ENCODE data around the gene MKRN1.
"Not testable (repeated sequence)": the region's sequence is repeated elsewhere in the genome, so short reads cannot be mapped to it uniquely, and the experiment has no call there.

MKRN1 gene

DNA sequence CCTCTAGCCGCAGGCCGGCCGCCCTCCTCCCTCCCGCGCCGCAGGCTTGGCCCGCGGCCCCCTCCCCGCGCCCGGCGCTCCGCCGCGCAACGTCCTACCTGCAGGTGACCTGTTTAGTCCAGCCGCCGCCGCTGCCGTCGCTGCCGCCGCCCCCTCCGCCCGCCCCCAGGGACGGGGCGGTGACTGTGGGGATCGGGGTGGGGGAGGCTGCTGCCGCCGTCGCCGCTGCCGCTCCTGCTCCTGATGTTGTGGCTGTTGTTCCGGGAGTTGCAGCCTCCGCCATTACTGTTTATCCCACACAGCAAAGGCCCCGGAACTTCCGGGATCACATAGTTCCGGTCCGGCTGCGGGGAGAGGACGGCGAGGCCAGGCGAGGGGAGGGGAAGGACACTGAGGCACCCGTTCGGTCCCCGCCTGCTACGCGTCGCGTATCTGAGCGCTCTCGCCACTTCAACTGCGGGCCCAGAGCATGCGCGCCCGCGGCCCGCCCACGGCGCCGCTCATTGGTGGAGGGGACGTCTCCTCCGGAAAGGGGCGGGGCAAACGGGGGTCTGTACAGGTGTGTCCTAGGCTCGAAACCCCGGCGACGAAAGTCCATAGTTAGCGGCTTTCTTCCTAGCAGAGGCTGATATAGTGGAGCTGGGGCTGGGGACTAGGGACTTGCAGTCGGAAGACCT is at the start of gene MKRN1:
Gene MKRN1, minus strand, starts transcription at position 444 of the 677 bp plus-strand sequence. Its CDS starts 161 bp downstream, at position 283.
- in situ Hi-C loops (cut with HindIII; ENCODE audit: low sequenced_read_pairs): no loop called here

- in situ Hi-C loops (cut with HindIII; ENCODE audit: low sequenced_read_pairs): no loop called here
Measured at GRCh38 chr7:140526787-140527664, 47.7 kb upstream of the MKRN1 start.

- in situ Hi-C loops (cut with HindIII; ENCODE audit: low sequenced_read_pairs): no loop called here
Measured at GRCh38 chr7:140526214-140526613, 46.9 kb upstream of the MKRN1 start.

- in situ Hi-C loops (cut with HindIII; ENCODE audit: low sequenced_read_pairs): no loop called here
Measured at GRCh38 chr7:140525743-140526142, 46.4 kb upstream of the MKRN1 start.

- in situ Hi-C loops (cut with HindIII; ENCODE audit: low sequenced_read_pairs): loop anchor here (25.0 kb wide), 1 partner anchor 116 kb away; the partner anchor contains the start of gene DENND2A
Measured at GRCh38 chr7:140521421-140521820, 42.1 kb upstream of the MKRN1 start.

DNA sequence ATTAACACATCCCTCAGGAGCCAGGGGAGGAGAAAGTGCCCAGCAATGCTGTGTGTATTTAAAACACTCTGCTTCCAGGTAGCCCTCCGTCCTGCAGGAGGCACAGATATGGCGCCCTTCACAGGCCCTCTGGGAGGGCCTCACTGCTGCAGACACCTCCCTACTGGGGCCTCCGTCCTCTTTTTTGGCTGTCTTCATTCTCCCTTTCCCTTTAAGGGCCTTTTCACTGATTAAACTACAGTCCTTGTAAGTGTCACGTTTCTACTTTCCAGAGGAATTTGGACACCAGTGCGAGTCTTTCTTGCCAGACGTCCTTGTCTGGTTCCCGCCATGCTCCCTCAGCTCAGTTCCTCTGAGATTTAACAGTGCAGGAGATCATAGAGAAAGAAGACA is 39.7 kb upstream of the MKRN1 start:
- in situ Hi-C loops (cut with HindIII; ENCODE audit: low sequenced_read_pairs): loop anchor here (25.0 kb wide), 1 partner anchor 118 kb away; the partner anchor contains the start of gene DENND2A

DNA sequence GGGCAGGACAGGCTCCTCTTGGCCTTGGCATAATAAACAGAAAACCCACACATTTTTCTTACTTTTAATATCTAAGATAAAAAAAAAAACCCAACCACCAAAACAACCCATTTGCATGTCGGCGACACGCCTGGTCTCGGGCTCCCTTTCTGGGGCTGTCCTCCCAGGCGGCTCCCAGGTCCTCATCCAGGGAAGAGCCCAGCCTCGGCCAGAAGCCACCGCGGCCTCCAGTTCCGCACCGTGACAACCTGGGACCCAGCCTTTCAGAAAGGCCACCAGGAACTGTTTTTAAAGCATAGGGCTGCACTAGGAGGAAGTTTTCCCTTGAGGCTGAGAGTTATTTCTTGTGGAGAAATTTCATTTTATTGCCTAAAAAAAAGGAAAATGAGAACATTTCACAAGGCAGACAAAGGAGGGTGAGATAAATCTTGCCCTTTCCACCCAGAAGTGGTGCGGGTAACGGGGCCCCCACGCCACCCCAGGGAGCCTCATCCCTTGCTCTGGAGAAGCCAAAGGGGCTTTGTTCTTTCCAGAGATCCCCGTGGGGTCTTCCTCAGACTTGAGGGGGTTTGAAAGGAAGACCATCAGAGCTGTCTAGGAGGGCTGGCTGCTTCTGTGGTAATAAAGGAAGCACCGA is 39.2 kb upstream of the MKRN1 start:
- in situ Hi-C loops (cut with HindIII; ENCODE audit: low sequenced_read_pairs): loop anchor here (25.0 kb wide), 1 partner anchor 119 kb away; the partner anchor contains the start of gene DENND2A

DNA sequence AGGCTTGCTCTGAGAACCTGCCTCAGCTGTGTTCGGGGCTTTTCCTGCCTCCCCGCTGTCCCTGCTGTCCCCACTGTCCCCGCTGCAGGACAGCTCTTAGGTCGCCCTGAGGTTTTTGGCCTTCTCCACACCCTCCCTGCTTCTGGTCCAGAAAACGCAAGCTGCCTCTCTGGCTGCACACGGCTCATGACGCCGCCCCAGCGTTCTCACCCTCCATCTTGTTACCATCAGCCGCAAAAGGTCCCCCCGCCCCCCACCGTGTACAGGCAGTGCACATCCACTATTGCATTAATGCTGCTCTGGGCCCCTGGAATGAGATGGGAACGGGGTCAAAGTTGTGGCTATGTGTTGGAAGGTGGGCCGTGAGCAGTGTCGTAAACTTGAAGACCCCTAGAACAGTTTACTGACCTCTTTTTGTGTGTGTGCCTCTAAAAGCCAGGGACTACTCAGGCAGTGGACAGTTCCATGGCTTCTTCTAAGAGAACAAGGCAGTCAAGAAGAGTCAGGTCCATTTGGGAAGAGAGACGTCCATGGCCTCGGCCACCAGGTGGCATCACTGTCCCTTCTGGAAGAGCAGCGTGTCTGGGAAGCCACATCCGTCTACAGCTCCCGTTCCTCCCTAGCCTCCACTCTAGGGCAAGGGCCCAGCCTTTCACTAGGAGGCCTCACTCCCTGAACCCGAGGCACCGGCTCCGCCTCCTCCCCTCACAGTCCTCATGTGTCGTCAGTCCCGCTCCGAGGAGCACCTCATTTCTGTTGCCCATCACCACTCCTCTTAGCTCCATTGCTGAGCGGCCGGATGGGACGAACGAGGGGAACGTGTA is 38.5 kb upstream of the MKRN1 start:
- in situ Hi-C loops (cut with HindIII; ENCODE audit: low sequenced_read_pairs): loop anchor here (25.0 kb wide), 1 partner anchor 120 kb away; the partner anchor contains the start of gene DENND2A

- in situ Hi-C loops (cut with HindIII; ENCODE audit: low sequenced_read_pairs): loop anchor here (25.0 kb wide), 1 partner anchor 125 kb away; the partner anchor contains the start of gene DENND2A
Measured at GRCh38 chr7:140512317-140513000, 33.2 kb upstream of the MKRN1 start.

DNA sequence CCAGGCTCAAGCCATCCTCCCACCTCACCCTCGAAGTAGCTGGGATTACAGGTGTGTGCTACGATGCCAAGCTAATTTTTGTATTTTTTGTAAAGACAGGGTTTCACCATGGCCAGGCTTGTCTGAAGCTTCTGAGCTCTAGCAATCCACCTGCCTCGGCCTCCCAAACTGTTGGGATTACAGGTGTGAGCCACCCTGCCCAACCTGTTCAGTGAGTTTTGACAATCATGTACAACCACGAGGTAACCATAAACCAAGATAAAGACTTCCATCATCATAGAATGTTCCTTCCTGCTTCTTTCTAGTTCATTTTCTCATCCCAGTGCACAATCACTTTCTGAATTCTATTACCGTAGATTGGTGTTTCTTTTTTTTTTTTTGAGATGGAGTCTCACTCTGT is 30.5 kb upstream of the MKRN1 start:
- in situ Hi-C loops (cut with HindIII; ENCODE audit: low sequenced_read_pairs): loop anchor here (25.0 kb wide), 1 partner anchor 128 kb away; the partner anchor contains the start of gene DENND2A

DNA sequence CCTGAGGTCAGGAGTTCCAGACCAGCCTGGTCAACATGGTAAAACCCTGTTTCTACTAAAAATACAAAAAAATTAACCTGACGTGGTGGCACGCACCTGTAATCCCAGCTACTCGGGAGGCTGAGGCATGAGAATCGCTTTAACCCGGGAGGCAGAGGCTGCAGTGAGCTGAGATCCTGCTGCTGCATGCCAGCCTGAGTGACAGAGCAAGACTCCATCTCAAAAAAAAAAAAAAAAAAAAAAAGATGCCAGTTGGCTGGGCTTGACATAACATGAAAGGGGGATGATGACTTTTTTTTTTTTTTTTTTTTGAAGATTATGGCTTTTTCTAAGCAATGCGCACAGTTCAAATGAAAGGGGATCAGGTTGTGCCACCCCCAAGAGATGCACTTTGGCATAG is 28.3 kb upstream of the MKRN1 start:
- in situ Hi-C loops (cut with HindIII; ENCODE audit: low sequenced_read_pairs): loop anchor here (25.0 kb wide), 1 partner anchor 130 kb away; the partner anchor contains the start of gene DENND2A

DNA sequence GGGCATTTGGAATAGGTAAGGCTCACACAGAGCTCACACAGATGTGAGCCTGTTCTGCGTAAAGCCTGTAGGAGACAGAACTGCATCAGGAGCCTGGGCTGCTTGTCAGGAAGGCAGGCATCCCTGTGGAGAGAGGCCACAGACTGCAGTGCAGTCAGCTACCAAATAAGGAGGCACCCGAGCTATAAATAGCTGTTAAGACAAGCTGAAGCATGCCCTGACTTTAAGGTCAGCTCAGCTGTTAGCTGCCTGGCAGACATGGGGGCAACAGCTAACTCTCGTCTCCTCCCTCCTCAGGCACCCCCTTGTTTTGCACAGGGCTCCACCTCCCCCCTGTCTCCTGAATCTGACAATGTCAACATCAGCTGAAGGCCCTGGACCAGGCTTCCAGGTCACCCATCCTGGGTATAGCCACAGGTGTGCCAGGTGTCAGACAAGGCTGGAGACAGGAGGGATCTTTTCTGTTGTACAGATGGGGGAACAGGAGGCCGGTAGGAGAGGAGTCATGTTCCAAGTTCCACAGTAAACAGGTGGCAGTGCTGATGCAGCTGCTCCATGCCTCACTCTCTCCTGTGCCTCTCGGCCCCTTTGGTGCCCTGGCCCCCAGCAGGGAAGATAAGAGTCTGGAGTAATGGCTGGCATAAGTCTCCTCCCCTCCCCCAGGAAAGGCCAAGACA is 27.6 kb upstream of the MKRN1 start:
- in situ Hi-C loops (cut with HindIII; ENCODE audit: low sequenced_read_pairs): loop anchor here (25.0 kb wide), 1 partner anchor 130 kb away; the partner anchor contains the start of gene DENND2A

GRCh38 chr7:140501966-140502365 is 22.7 kb upstream of the MKRN1 start:
- in situ Hi-C loops (cut with HindIII; ENCODE audit: low sequenced_read_pairs): loop anchor here (25.0 kb wide), 1 partner anchor 135 kb away; the partner anchor contains the start of gene DENND2A

DNA sequence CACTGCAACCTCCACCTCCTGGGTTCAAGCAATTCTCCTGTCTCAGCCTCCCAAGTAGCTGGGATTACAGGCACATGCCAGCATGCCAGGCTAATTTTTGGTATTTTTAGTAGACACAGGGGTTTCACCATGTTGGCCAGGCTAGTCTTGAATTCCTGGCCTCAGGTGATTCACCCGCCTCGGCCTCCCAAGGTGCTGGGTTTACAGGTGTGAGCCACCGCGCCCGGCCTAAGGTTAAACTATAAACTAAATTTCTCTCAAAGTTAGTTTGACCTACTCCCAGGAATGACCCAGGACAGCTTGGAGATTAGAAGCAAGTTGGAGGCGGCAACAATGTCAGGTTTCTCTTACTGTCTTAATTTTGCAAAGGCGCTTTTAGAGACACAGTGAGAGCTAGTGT is 18.5 kb upstream of the MKRN1 start:
- in situ Hi-C loops (cut with HindIII; ENCODE audit: low sequenced_read_pairs): not testable (repeated sequence)

DNA sequence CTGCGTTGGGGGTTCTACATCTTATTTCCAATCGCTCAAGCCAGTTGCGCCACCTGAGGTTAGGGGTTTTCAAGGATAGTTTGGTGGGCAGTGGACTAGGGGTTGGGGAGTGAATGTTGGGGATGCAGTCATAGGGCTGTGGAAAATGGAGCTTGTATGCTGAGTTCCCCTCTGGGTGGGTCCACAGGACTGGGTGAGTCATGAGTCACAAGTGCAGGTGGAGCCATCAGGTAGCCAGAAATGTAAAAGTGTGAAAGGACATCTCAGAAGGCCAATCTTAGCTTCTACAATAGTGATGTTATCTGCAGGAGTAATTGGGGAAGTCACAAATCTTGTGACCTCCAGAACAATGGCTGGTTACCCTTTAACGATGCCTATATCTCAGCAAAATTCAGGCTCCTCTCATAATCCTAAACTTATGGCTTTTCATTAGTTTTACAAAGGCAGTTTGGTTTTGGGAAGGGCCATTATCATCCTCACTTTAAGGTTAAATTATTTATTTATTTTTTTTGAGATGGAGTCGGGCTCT is 18.0 kb upstream of the MKRN1 start:
- in situ Hi-C loops (cut with HindIII; ENCODE audit: low sequenced_read_pairs): no loop called here

- in situ Hi-C loops (cut with HindIII; ENCODE audit: low sequenced_read_pairs): no loop called here
Measured at GRCh38 chr7:140495514-140496097, 16.3 kb upstream of the MKRN1 start.

DNA sequence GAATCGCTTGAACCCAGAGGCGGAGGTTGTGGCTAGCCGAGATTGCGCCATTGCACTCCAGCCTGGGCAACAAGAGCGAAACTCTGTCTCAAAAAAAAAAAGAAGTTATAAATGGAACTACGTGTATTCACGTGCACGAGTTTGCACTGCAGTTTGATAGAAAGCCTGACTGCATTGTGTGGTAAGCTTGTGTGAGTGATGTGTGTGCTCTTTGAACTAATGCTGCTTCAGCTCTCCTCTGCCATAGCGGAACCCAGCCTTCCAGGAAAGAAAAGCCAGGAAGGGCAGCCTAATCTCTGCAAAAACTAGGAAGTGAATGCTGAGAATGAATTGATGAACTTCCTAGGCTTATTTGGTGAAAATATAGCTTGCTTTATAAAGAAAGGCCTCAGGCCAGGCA is 15.6 kb upstream of the MKRN1 start:
- in situ Hi-C loops (cut with HindIII; ENCODE audit: low sequenced_read_pairs): no loop called here

- in situ Hi-C loops (cut with HindIII; ENCODE audit: low sequenced_read_pairs): no loop called here
Measured at GRCh38 chr7:140489026-140489359, 9.7 kb upstream of the MKRN1 start.

Measured in DLD1 (cell line).